Right atrium auricular region (tissue), 2 donors: ENCODE measurements around the gene OTX1. TPM values are rescaled to one million over a fixed set of nuclear protein-coding genes. Genes with fewer than 3 reads are reported as not detected.
A peak's percentile ranks its signal among the peaks of the same experiment; 100 is the strongest.

Experiments
- DNase-seq: peaks from one replicate; pipeline ENCODE4 v3.0.0-alpha.2; 2019; ENCODE audit warnings: low spot score
- H3K27ac ChIP-seq, 2 donors: fragments of 200-600 bp; sonication (generic); 1 replicate in 1 of 2; 2 replicates in 1 of 2; pipeline ENCODE4 v1.5.1; 2016 to 2019
- H3K27me3 ChIP-seq, 2 donors: fragments of 200-600 bp; sonication (generic); one replicate each; pipeline versions ENCODE4 v1.5.1 to v1.6.0; 2017 to 2019
- H3K36me3 ChIP-seq: fragments of 200-600 bp; sonication (generic); one replicate; pipeline ENCODE4 v1.5.1; 2016
- H3K4me1 ChIP-seq, 2 donors: fragments of 200-600 bp; sonication (generic); one replicate each; pipeline versions ENCODE4 v1.5.1 to v1.6.0; 2017 to 2019
- H3K4me3 ChIP-seq, 2 donors: fragments of 200-600 bp; sonication (generic); 1 replicate in 1 of 2; 2 replicates in 1 of 2; pipeline ENCODE4 v1.5.1; 2017 to 2019; ENCODE audit warnings: mild to moderate bottlenecking in 1 of 2, moderate library complexity in 1 of 2
- H3K9me3 ChIP-seq, 2 donors: fragments of 200-600 bp; sonication (generic); one replicate each; pipeline ENCODE4 v1.5.1; 2019
- total RNA-seq, 2 donors: library from RNA; depleted of rRNA; stranded (reverse); fragments of >200 nt; gene quantifications; one replicate each; pipeline ENCODE4 v1.1.0, GENCODE V29; 2016
- TF ChIP-seq, protein P1 (sequence below), 2 donors: fragments of 200-600 bp; sonication (generic); IDR thresholded peaks; one replicate each; pipeline ENCODE4 v1.5.1; 2019; ENCODE audit warnings: antibody characterized with exemption in 2 of 2

The OTX1 gene
- not detected for total RNA-seq

GRCh38 chr2:63050334-63051041 lies at the start of gene OTX1:
Gene OTX1, plus strand, starts transcription at chr2:63050830. Its CDS starts 2,161 bp downstream, at chr2:63052991.
- Histone ChIP-seq H3K4me3 (peak within 1 kb of the TSS; percentile 24 to 55), H3K27ac (no peak within 1 kb of the TSS), H3K4me1 (peaks cover 0 to 52% of the 10 kb centered on the region in 2 donors), H3K27me3 (peaks cover 55 to 70% of the 10 kb centered on the region in 2 donors), H3K36me3 (peaks cover 8% of the 10 kb centered on the region), H3K9me3 (peaks cover 0 to 3% of the 10 kb centered on the region in 2 donors)
- TF ChIP-seq, protein P1, sequence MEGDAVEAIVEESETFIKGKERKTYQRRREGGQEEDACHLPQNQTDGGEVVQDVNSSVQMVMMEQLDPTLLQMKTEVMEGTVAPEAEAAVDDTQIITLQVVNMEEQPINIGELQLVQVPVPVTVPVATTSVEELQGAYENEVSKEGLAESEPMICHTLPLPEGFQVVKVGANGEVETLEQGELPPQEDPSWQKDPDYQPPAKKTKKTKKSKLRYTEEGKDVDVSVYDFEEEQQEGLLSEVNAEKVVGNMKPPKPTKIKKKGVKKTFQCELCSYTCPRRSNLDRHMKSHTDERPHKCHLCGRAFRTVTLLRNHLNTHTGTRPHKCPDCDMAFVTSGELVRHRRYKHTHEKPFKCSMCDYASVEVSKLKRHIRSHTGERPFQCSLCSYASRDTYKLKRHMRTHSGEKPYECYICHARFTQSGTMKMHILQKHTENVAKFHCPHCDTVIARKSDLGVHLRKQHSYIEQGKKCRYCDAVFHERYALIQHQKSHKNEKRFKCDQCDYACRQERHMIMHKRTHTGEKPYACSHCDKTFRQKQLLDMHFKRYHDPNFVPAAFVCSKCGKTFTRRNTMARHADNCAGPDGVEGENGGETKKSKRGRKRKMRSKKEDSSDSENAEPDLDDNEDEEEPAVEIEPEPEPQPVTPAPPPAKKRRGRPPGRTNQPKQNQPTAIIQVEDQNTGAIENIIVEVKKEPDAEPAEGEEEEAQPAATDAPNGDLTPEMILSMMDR (IDR thresholded peaks at IDR 0.05), result no peak
- no peak for DNase-seq

DNA sequence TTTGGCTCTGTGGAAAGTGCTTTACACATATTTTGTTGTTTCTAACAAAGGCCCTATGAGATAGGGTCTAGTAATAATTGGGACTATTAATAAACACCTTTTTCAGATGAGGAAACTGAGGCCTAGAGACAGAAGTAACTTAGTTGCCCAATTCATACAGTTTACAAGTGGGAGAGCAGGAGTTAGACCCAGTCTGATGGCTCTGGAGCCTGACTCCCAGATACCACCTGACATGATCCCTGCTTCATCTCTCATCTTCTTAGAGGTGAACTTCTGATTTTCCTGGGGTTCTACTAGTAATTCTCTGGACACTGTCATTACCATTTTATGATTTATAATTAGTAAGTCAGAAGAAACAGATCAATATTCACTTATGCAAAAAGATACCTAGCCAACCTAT lies 49.1 kb upstream of the OTX1 start:
- TF ChIP-seq, protein P1 (IDR thresholded peaks at IDR 0.05), result no peak
- DNase-seq, result no peak
- Histone ChIP-seq H3K4me3 (no peak overlapping the region), H3K27me3 (no peaks in the 10 kb centered on the region), H3K27ac (no peak overlapping the region), H3K36me3 (no peaks in the 10 kb centered on the region), H3K4me1 (no peaks in the 10 kb centered on the region), H3K9me3 (no peaks in the 10 kb centered on the region)

- Histone ChIP-seq H3K4me1 (no peaks in the 10 kb centered on the region), H3K9me3 (no peaks in the 10 kb centered on the region), H3K27ac (no peak overlapping the region), H3K4me3 (no peak overlapping the region), H3K36me3 (no peaks in the 10 kb centered on the region), H3K27me3 (no peaks in the 10 kb centered on the region)
- DNase-seq, result no peak
- TF ChIP-seq, protein P1 (IDR thresholded peaks at IDR 0.05), result no peak
These were observed 47.3 kb upstream of the OTX1 start for GRCh38 chr2:63003351-63003750.

GRCh38 chr2:63007813-63008458 lies 42.7 kb upstream of the OTX1 start:
- no peaks in the 10 kb centered on the region for H3K9me3 ChIP-seq
- no peak for DNase-seq
- H3K4me1 ChIP-seq, result no peaks in the 10 kb centered on the region
- no peaks in the 10 kb centered on the region for H3K27me3 ChIP-seq
- no peak overlapping the region for H3K27ac ChIP-seq
- TF ChIP-seq, protein P1 (IDR thresholded peaks at IDR 0.05), result no peak
- no peak overlapping the region for H3K4me3 ChIP-seq
- H3K36me3 ChIP-seq, result no peaks in the 10 kb centered on the region

DNA sequence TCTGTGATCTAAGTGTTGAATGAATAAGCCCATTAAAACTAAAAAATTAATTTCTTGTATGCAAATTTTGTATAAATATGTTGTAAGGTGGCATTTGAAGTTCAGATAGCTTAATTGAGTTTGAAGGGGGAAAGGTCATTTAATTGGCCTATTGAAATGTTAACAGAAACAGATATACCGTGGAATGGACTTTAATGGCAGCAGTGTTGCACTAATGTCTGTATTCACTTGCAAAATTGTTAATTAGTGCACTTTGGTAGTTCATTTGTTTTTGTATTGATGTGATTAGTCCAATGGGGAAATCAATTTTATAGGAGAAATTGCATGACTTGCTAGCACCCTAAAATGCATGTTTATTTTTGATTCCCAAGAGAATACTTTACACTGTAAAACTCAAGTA lies 41.8 kb upstream of the OTX1 start:
- TF ChIP-seq, protein P1 (IDR thresholded peaks at IDR 0.05), result no peak
- no peak overlapping the region for H3K4me3 ChIP-seq
- no peaks in the 10 kb centered on the region for H3K4me1 ChIP-seq
- no peak overlapping the region for H3K27ac ChIP-seq
- no peak for DNase-seq
- no peaks in the 10 kb centered on the region for H3K9me3 ChIP-seq
- no peaks in the 10 kb centered on the region for H3K27me3 ChIP-seq
- H3K36me3 ChIP-seq, result no peaks in the 10 kb centered on the region
